Activated T-helper 9 cell treated with anti-CD3 and anti-CD28 coated beads, Interleukin-2, amount 50 U/mL, for 16 hours (primary cell): ENCODE results near the gene APBA2.
A peak's percentile ranks its signal among the peaks of the same experiment; 100 is the strongest.

Source experiments
- DNase-seq: peaks from one replicate; pipeline ENCODE4 v3.0.0-alpha.2; 2020; ENCODE audit warnings: low read depth

The APBA2 gene

GRCh38 chr15:28957606-28958498, 72.1 kb downstream of the APBA2 start:
- DNase-seq, result no peak

GRCh38 chr15:28959326-28959725, 73.6 kb downstream of the APBA2 start:
- no peak for DNase-seq

GRCh38 chr15:28960979-28961378, 75.2 kb downstream of the APBA2 start:
- no peak for DNase-seq

GRCh38 chr15:28961391-28961790, 75.6 kb downstream of the APBA2 start:
- no peak for DNase-seq

- DNase-seq, result no peak
Measured at GRCh38 chr15:28962851-28963710, 77.3 kb downstream of the APBA2 start.

- DNase-seq, result no peak
Measured at GRCh38 chr15:28963711-28964081, 77.9 kb downstream of the APBA2 start.

GRCh38 chr15:28964098-28964497, 78.3 kb downstream of the APBA2 start:
- no peak for DNase-seq

- no peak for DNase-seq
Measured at GRCh38 chr15:28967066-28967465, 81.3 kb downstream of the APBA2 start.

GRCh38 chr15:28967990-28968389, 82.2 kb downstream of the APBA2 start:
- DNase-seq, result no peak

- DNase-seq, result no peak
Measured at GRCh38 chr15:28969511-28970085, 83.8 kb downstream of the APBA2 start.

- DNase-seq, result no peak
Measured at GRCh38 chr15:28974142-28974541, 88.4 kb downstream of the APBA2 start.

- DNase-seq, result peak; percentile 42
Measured at GRCh38 chr15:28975766-28976179, 90.0 kb downstream of the APBA2 start.

- DNase-seq, result no peak
Measured at GRCh38 chr15:28977377-28978010, 91.7 kb downstream of the APBA2 start.

GRCh38 chr15:28978011-28978378, 92.2 kb downstream of the APBA2 start:
- no peak for DNase-seq

GRCh38 chr15:28978661-28979060, 92.9 kb downstream of the APBA2 start:
- no peak for DNase-seq

GRCh38 chr15:28979208-28979841, 93.6 kb downstream of the APBA2 start:
- DNase-seq, result no peak

GRCh38 chr15:28980709-28981350, 95.1 kb downstream of the APBA2 start:
- DNase-seq, result no peak

GRCh38 chr15:28981351-28981720, 95.6 kb downstream of the APBA2 start:
- DNase-seq, result no peak

GRCh38 chr15:28981921-28982320, 96.1 kb downstream of the APBA2 start:
- no peak for DNase-seq

- no peak for DNase-seq
Measured at GRCh38 chr15:28982886-28983285, 97.1 kb downstream of the APBA2 start.
